Suppressor macrophage (primary cell): ENCODE measurements around the gene CDKL1.
"Not testable (repeated sequence)": the region's sequence is repeated elsewhere in the genome, so short reads cannot be mapped to it uniquely, and the experiment has no call there.

Experiments
- DNase-seq, 4 experiments: peaks; one replicate each; pipeline ENCODE4 v3.0.0-alpha.2; 2020 to 2022

The CDKL1 gene

DNA sequence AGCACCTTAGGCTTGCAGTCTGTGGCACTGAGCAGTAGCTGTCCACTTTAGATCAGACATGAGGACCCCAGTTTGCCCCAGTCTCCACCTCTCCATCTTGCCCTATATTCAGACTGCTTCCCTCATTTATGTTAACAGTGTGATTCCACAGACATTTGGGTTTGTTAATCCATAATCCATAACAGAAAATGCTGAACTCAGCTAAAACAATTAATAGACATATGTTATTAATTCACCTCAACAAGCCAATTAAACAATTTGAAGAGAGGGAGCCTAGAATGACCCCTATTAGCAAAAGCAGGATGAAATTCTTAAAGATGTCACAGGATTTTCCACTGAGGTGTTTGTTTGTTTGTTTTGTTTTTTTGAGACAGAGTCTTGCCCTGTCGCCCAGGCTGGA, 9.1 kb downstream of the CDKL1 start:
- no peak for DNase-seq

DNA sequence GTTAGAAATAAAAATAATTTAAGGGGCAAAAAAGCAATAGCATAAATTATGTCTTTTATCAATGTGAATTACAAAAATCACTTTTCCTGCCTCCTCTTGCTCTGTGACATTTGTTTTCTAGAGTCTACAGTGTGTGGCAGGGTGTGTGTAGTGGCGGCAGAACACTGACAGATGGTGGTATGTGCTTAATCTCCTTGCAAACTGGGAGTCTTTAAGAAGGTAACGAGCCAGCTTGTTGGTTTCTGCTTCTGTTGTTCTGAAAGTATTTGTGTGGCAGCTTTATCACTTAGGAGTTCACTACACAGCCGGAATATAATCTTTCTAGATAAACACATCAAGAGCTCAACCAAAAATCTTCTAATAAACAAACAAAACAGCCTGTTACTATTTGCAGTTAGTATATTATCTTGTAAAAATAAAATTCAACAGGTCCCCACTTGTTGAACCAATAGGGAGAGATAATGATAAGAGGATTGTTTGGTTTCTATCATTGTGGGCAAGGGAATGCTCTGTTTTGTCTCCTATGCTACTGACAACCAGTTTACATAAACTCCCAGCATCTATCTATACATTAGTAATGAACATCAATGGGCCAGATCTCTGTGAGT, 13.0 kb downstream of the CDKL1 start:
- no peak for DNase-seq

DNA sequence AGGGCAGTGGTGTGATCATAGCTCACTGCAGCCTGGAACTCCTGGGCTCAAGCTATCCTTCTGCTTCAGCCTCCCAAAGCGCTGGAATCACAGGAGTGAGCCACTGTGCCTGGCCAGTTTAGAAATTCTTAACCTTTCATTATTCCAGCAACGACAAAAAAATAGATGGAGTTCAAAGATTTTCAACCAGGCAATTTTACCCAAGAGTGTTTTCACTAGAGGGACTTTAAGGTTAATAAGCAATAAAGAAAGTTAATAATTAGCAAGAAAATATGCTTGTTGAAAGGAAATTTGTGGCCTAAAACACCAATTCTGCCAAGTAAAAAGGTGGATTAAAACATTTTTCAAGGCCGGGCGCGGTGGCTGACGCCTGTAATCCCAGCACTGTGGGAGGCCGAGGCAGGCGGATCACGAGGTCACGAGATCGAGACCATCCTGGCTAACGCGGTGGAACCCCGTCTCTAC, 14.8 kb downstream of the CDKL1 start:
- DNase-seq: no peak

DNA sequence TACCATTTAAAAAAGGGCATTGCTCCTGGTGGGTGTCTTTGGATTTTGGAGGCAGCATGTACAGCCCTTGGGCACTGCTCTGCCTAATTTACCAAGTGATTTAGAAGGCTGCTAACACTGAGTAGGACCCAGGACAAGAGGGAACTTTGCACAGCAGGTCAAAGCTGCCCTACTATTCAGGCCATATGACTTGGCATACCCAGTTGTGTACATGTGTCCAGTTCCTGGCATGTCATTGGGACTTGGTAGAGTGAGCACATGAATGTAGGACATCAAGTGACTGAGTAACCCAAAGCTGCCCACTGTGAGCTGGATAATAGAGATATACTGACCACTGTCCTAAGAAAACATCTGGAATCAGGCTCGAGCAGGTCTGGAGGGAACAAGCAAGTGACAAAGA, 15.7 kb downstream of the CDKL1 start:
- DNase-seq: no peak

DNA sequence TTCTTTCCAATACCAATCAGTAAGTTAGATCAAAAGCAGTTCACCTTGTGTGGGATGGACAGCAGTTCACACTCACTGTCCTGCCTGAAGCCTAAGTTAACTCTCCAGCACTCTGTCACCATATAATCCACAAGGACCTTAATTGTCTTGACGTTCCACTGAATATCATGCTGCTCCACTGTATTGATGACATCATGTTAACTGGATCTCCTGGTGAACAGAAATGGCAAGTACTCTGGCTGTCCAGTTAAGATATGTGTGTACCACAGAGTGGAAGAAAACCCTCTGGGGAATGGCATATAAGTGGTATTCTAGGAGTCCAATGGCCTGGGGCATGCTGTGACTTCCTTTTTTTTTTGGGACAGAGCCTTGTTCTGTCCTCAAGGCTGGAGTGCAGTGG, 16.2 kb downstream of the CDKL1 start:
- no peak for DNase-seq

DNA sequence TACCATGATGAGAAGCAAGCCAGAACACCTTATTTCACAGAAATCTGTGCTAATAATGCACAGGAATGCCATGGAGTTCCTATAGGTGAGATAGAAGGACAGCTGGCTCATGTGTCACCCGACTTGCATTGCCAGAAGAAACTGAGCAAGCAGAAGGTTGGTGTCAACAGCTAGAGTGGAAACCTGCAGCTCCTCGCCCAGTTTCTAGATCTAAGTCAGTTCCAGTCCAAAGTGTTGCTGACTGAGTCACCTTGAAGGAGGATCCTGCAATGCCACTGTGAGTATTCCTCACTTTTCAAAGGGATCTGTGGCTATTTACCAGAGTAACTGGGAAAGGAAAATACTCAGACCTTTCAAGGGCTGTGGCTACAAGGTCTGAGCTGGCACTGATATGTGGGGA, 17.1 kb downstream of the CDKL1 start:
- DNase-seq: no peak

DNA sequence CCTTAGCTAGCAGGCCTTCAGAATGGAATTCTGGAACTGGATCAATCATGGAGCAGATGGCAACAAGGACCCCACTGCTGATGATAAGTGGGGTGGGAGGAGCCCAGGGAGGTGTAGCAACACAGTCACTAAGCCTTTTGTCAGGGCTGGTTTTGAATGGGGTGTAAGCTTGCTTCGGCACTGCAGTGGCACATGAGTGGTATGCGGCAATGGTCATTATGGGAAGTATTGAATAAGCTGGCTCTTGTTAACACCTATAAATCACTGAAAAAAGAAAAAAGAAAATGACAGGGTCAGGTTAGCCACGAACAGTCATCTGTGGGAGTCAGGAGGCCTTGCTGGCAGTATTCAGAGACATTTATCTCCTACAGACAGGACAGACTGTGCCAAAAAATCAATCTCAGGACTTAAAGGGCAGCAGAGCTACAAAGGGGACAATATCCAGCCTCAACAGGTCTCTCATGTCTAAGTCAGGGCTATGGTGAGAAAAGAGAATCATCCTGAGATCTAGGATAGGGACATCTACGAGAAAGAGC, 19.1 kb downstream of the CDKL1 start:
- DNase-seq: no peak

DNA sequence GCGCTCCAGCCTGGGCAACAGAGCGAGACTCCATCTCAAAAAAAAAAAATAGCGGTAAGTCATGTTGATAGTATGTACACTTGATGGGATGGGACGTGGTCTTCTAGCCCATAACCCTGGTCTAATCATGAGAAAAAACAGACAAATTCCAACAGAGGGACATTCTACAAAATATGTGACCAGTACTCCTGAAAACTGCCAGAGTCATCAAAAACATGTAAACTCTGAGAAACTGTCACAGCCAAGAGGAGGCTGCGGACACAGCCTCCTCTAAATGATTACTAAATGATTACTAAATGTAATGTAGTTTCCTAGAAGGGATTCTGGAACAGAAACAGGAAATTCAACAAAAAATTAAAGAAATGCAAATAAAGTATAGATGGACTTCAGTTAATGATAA, 20.9 kb downstream of the CDKL1 start:
- DNase-seq: no peak

DNA sequence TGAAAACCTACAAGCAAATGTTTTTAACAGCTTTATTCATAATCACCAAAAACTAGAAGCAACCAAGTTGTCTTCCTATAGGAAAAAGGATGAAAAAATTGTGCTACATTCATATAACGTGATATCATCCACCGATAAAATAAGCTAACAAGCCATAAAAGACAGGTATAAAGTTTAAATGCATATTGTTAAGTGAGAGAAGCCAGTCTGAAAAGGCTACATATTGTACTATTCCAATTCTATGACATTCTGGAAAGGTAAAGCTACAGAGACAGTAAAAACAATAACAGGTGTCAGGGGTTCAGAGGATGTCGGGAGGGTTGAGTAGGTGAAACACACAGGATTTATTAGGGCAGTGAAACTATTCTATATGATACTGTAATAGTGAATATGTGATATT, 22.7 kb downstream of the CDKL1 start:
- no peak for DNase-seq

DNA sequence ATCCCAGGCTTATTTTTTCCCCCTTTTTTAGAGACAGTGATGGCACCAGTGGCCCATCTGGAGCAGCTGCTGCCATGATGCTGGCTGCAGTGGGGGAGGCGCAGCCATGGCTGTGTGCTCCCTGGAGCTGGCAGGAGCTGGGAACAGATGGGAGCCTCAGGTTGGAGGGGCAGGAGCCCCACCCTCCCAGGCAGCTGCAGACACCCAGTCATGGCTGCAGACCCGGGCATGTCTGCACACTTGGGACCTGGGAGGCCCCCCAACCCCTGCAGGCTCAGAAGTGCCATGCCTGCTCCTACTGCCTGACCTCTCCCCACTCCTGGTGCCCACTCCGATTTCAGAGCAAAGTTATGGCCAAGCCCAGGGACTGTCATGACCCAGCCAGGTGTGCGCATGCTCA, 25.1 kb downstream of the CDKL1 start:
- no peak for DNase-seq

DNA sequence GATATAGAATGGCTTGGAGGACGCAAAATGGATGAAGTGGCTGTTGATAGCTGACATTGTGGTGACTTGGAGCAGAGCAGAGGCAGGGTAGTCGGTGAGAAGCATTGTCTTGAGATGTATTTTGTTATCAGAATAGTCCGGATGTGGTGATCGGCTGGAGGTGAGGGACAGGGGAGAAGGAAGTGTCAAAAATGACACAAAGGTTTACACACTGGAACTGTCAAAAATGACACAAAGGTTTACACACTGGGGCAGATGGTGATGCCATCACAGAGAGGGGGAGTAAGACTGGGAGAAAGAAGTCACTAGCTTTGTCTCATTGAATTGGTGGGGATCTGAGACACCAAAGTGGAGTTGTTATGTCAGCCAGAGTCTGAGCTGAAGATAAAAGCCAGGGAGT, 30.1 kb downstream of the CDKL1 start:
- DNase-seq: no peak

DNA sequence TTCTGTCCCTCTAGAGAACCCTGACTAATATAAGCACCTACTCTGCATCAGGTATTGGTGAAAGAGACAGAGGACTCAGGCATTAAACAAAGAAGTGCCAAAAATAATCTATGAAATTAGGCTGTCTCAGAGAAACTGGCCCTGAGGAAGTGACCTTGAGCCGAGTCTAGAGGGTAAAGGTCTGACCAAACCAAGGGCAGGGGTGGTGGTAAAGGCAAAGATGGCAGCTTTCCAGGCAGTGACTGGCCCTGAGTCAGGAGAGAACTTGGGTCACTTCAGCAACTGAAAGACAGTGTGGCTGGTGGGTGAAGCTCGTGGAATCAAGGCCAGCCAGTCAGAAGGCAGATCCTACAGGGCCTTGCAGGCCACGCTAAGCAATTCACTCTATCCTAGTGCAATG, 30.6 kb downstream of the CDKL1 start:
- DNase-seq: peak in 1 of 4 experiments; percentile 17

DNA sequence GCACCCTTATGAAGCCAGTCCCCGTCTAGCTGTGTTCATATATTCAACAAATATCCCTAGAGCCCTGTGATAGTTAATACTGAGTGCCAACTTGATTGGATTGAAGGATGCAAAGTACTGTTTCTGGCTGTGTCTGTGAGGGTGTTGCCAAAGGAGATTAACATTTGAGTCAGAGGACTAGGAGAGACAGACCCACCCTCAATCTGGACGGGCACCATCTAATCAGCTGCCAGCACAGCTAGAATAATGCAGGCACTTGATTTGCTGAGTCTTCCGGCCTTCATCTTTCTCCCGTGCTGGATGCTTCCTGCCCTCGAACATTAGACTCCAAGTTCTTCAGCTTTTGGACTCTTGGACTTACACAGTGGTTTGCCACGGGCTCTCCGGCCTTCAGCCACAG, 31.1 kb downstream of the CDKL1 start:
- not testable (repeated sequence) for DNase-seq

DNA sequence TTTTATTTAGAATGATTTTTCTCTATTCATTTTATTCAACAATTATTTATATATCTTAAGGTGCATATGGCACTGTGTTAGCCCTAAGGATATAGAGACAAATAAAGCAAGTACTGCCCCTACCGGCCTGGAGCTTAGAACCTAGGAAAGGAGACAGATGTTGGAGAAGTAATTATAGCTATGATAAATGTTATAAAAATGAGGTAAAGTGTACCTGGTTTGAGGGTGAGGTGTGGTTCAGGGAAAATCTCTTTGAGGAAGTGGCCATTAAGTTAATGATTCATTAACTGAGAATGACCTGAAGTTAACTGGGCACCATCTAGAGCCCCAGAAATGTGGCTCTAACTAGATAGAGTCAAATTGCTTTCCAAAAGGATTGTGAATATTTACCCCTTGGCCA, 31.9 kb downstream of the CDKL1 start:
- no peak for DNase-seq

DNA sequence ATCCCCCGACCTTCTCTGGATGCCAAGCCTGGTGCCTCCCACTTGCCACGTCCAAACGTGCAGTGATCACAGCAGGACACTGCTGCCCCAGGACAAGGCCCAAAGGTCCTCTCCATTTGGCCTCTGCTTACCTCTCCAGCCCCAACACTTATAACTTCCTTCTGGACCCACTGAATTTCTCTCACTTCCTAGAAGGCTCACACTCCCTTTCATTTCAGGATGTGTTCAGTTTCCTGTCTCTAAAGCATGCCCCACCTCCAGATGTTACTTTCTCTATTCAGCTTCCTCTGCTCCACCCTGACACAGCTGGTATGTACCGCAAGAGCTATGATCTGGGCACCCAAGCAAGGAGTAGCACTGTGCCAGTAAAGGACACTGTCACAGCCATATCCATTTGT, 33.0 kb downstream of the CDKL1 start:
- DNase-seq: peak; percentile 58 to 79 (median 71)

DNA sequence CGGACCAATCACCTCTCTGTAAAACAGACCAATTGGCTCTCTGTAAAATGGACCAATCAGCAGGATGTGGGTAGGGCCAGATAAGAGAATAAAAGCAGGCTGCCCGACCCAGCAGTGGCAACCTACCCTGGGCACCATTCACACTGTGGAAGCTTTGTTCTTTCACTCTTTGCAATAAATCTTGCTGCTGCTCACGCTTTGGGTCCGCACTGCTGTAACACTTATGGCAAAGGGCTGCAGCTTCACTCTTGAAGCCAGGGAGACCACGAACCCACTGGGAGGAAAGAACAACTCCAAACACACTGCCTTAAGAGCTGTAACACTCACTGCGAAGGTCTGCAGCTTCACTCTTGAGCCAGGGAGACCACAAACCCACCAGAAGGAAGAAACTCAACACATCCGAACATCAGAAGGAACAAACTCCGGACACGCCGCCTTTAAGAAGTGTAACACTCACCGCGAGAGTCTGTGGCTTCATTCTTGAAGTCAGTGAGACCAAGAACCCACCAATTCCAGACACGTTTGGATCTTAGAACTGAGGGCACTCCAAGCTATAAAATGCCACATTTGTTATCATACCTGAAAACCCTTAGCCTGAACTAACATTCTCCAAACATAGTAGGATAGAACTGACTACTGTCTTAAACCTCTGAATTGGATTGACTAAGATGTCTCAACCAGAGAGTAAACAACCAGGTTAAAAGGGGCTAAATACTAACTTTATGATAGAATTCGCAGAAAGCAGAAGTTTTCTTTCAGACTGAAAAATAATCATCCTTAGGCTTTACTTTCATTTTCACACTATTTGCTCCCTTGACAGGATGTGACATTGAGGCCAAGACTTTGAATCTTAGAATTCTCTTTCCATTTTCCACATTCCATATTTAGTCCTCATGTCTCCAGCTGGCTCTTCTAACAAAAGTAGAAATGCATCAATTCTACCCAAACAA, 33.6 kb downstream of the CDKL1 start:
- DNase-seq: peak in 3 of 4 experiments; percentile 13 to 29 (median 22)

DNA sequence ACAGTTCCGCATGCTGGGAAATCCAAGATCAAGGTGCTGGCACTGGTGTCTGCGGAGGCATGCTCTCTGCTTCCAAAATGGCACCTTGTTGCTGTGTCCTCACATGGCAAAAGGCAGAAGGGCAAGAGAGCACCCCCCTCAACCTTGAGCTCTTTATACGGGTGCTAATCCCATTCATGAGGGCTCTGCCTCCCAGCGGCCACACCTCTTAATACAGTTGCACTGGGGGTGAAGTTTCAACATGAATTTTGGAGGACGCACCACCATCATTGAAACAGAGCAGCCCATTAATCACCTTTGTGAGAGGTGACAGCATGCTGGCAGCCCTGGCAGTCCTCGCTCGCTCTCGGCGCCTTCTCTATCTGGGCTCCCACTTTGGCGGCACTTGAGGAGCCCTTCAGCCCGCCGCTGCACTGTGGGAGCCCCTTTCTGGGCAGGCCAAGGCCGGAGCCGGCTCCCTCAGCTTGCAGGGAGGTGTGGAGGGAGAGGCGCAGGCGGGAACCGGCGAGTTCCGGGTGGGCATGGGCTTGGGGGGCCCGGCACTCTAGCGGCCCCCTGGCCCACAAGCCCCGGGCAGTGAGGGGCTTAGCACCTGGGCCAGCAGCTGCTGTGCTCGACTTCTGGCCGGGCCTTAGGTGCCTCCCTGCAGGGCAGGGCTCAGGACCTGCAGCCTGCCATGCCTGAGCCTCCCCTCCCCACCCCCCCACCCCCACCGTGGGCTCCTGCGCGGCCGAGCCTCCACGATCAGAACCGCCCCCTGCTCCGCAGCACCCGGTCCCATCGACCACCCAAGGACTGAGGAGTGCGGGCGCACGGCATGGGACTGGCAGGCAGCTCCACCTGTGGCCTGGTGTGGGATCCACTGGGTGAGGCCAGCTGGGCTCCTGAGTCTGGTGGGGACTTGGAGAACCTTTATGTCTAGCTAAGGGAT, 34.9 kb downstream of the CDKL1 start:
- DNase-seq: not testable (repeated sequence)

DNA sequence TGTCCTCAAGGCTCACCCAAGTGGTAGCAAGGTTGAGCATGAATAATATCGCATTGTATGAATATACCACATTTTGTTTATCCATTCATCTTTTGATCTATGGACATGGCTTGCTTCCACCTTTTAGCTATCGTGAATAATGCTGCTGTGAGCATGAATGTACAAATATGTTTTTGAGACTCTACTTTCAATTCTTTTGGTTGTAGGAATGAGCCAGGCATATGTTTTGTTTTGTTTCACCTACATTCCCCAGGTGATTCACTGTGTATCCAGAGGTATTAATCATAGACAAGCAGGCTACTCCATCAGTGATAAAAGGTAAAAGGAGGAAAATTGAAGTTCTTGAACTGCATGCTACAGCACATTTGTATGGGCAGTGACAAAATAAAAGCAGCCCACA, 35.8 kb downstream of the CDKL1 start:
- DNase-seq: no peak

DNA sequence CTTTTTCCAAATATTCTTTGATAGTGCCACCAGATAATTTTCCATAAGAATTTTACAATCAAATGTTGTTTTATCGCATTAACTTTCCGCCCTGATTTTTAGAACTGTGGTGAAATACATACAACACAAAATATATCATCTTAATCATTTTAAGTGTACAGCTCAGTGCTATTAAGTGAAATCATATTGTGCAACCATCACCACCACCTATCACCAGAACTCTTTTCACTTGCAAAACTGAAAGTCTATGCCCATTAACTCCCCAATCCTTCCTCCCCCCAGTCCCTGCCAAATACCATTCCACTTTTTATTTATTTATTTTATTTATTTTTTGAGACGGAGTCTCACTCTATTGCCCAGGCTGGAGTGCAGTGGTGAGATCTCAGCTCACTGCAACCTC, 36.6 kb downstream of the CDKL1 start:
- no peak for DNase-seq

DNA sequence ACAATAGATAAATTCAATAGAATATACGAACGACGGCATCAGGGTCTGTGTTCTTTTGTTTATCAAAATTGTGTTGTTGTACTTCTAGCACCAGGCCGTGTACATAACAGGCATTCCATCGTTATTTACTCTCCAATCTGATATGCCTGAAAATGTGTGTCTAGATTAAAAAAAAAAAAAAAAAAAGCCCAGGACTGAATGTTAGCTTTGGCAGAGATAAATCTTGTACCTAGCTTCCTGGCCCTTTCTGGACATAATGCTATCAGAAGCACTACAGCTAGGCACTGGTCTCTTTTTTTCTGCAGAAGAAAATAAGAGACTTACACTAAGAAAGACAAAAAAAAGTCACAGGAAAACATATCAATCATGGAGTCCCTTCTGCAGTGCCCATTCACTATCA, 37.0 kb downstream of the CDKL1 start:
- no peak for DNase-seq

DNA sequence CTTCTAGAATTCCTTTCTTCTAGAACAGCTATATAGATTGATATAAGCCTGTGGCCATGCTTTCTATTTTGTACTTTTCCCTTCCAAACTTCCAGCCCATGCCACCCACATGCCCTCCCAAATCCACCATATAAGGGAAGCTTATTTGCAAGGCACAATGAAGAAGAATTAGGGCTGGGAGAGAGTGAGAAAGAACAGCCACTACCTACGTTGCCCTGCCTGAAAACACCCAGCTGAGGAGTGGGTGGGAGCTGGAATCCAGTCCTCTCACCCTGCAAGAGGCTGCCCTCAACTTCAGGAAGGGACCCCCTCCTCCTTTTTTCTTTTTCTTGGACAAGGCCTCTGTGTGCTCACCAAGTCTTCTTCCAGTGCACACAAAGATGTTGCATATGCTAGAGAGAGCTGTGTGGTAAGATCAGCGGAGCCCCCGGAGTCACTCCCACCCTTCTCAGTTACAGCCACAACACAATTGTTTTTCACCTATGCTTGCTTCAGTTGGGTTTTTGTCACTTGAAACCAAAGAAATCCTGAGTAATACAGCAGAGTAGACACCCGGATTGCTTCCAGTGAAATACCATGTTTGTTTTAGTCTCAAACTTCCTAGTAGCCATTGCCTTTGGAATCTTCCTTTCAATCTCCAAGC, 38.8 kb downstream of the CDKL1 start:
- DNase-seq: no peak

DNA sequence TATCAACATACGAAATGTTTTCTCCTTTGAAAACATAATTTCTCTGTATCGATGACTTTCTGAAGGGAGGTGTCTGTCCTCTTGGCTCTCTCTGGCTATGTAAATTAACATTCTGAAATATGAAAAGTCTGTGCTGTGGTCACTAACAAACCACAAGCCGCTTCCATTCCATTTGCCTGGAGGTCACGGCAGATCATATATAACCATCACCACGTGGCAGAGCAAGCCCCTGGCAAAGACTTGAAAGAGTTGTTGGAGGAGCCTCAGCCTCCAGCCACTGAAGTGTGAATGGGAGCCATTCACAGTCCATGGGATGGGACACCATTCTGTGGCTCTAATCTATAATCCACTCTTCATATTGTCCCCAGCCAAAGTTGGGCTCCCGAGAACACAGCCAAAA, 39.6 kb downstream of the CDKL1 start:
- DNase-seq: no peak
